Hepatocyte (in vitro differentiated cells): Measurements from ENCODE around the gene USP6NL. TPM values are rescaled to one million over a fixed set of nuclear protein-coding genes. Genes with fewer than 3 reads are reported as not detected.

Source experiments
- DNase-seq: peaks from one replicate; pipeline ENCODE4 v3.0.0-alpha.2; 2016; ENCODE audit warnings: low spot score
- H2AFZ ChIP-seq: fragments of 200-600 bp; sonication (generic); 2 replicates; pipeline ENCODE4 v1.6.0; 2016; ENCODE audit warnings: antibody characterized with exemption, mild to moderate bottlenecking
- H3K27ac ChIP-seq: fragments of 200-600 bp; sonication (generic); 2 replicates; pipeline ENCODE4 v1.5.1; 2016; ENCODE audit warnings: mild to moderate bottlenecking
- H3K27me3 ChIP-seq: fragments of 200-600 bp; sonication (generic); 2 replicates; pipeline ENCODE4 v1.6.1; 2016
- H3K36me3 ChIP-seq: fragments of 200-600 bp; sonication (generic); replicated peaks from 2 replicates; pipeline ENCODE4 v1.5.1; 2016; ENCODE audit warnings: low read depth; ENCODE audit not compliant: insufficient read depth
- H3K4me1 ChIP-seq: fragments of 200-600 bp; sonication (generic); 2 replicates; pipeline ENCODE4 v1.5.1; 2016; ENCODE audit warnings: mild to moderate bottlenecking, moderate library complexity; ENCODE audit not compliant: insufficient read depth
- H3K4me2 ChIP-seq: fragments of 200-600 bp; sonication (generic); 2 replicates; pipeline ENCODE4 v1.6.0; 2016
- H3K4me3 ChIP-seq: fragments of 200-600 bp; sonication (generic); 2 replicates; pipeline ENCODE4 v1.5.1; 2016; ENCODE audit warnings: mild to moderate bottlenecking
- H3K79me2 ChIP-seq: fragments of 200-600 bp; sonication (generic); 2 replicates; pipeline ENCODE4 v1.6.0; 2017; ENCODE audit warnings: mild to moderate bottlenecking
- H3K9me2 ChIP-seq: fragments of 200-600 bp; sonication (generic); replicated peaks from 2 replicates; pipeline ENCODE4 v1.6.0; 2017; ENCODE audit warnings: mild to moderate bottlenecking; ENCODE audit not compliant: insufficient read depth
- H3K9me3 ChIP-seq: fragments of 200-600 bp; sonication (generic); 2 replicates; pipeline ENCODE4 v1.5.1; 2016; ENCODE audit warnings: low read depth, mild to moderate bottlenecking
- H4K20me1 ChIP-seq: fragments of 200-600 bp; sonication (generic); 2 replicates; pipeline ENCODE4 v1.6.0; 2016; ENCODE audit warnings: mild to moderate bottlenecking; ENCODE audit not compliant: insufficient read depth, poor library complexity, severe bottlenecking
- EZH2 ChIP-seq: fragments of 200-600 bp; sonication (generic); IDR thresholded peaks from 2 replicates; pipeline ENCODE4 v1.6.1; 2016; ENCODE audit warnings: antibody characterized with exemption, mild to moderate bottlenecking, borderline replicate concordance
- EZH2phosphoT487 ChIP-seq: fragments of 200-600 bp; sonication (generic); IDR thresholded peaks from one replicate; pipeline ENCODE4 v1.6.1; 2018; ENCODE audit warnings: antibody characterized with exemption, mild to moderate bottlenecking, low read depth, moderate library complexity; ENCODE audit not compliant: unreplicated experiment, severe bottlenecking
- WGBS: methylation state at CpG from one replicate; pipeline ENCODE4 v1.1.6; 2016; ENCODE audit warnings: low lambda C conversion rate; ENCODE audit errors: missing lambda C conversion rate; 5-methylcytosine and 5-hydroxymethylcytosine counted together
- polyA plus RNA-seq: library from polyadenylated mRNA; unstranded; fragments of >200 nt; fragmentation: Nextera tagmentation; extraction: Ambion mirVana; gene quantifications from 2 replicates; pipeline ENCODE4 v1.2.1, GENCODE V29; 2016
- total RNA-seq: library from RNA; depleted of rRNA; stranded (reverse); fragments of >200 nt; gene quantifications from 2 replicates; pipeline ENCODE4 v1.2.3, GENCODE V29; 2014
- TF ChIP-seq, protein P1 (sequence below): fragments of 200-600 bp; sonication (generic); IDR thresholded peaks from 2 replicates; pipeline ENCODE4 v1.5.1; 2016; ENCODE audit warnings: antibody characterized with exemption, mild to moderate bottlenecking; ENCODE audit not compliant: poor library complexity

Gene USP6NL
- total and polyA plus RNA-seq, 2 experiments from 2014 or later = 14.9 to 20.8 TPM

GRCh38 chr10:11610166-11610825, 1.2 kb downstream of the USP6NL start:
- Histone ChIP-seq H3K27me3 (no peaks in the 10 kb centered on the region), H3K4me1 (peaks cover 9% of the 10 kb centered on the region), H3K9me2 (no peaks in the 10 kb centered on the region), H4K20me1 (peaks cover 10% of the 10 kb centered on the region), H3K27ac (peak overlapping the region; percentile 96), H3K9me3 (no peaks in the 10 kb centered on the region), H3K4me3 (peak overlapping the region; percentile 95), H3K36me3 (no peaks in the 10 kb centered on the region), H2AFZ (peak overlapping the region; percentile 42), H3K79me2 (peaks cover 53% of the 10 kb centered on the region), H3K4me2 (peak overlapping the region; percentile 83)
- no peak for TF ChIP-seq EZH2phosphoT487
- TF ChIP-seq EZH2 = no peak
- TF ChIP-seq, protein P1, sequence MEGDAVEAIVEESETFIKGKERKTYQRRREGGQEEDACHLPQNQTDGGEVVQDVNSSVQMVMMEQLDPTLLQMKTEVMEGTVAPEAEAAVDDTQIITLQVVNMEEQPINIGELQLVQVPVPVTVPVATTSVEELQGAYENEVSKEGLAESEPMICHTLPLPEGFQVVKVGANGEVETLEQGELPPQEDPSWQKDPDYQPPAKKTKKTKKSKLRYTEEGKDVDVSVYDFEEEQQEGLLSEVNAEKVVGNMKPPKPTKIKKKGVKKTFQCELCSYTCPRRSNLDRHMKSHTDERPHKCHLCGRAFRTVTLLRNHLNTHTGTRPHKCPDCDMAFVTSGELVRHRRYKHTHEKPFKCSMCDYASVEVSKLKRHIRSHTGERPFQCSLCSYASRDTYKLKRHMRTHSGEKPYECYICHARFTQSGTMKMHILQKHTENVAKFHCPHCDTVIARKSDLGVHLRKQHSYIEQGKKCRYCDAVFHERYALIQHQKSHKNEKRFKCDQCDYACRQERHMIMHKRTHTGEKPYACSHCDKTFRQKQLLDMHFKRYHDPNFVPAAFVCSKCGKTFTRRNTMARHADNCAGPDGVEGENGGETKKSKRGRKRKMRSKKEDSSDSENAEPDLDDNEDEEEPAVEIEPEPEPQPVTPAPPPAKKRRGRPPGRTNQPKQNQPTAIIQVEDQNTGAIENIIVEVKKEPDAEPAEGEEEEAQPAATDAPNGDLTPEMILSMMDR = no peak
- no peak for DNase-seq
- 9% methylated on average over 9 of the region's 9 CpGs for WGBS

- Histone ChIP-seq H4K20me1 (peaks cover 10% of the 10 kb centered on the region), H3K4me2 (peak overlapping the region; percentile 83), H3K4me1 (peaks cover 9% of the 10 kb centered on the region), H3K36me3 (no peaks in the 10 kb centered on the region), H3K79me2 (peaks cover 60% of the 10 kb centered on the region), H3K27ac (no peak overlapping the region), H3K27me3 (no peaks in the 10 kb centered on the region), H3K4me3 (peak overlapping the region; percentile 95), H3K9me3 (no peaks in the 10 kb centered on the region), H3K9me2 (no peaks in the 10 kb centered on the region), H2AFZ (no peak overlapping the region)
- no peak for DNase-seq
- 81% methylated on average over 3 of the region's 3 CpGs for WGBS
- no peak for TF ChIP-seq EZH2
- TF ChIP-seq, protein P1 = no peak
- TF ChIP-seq EZH2phosphoT487 = no peak
These were observed 1.9 kb downstream of the USP6NL start for GRCh38 chr10:11609492-11610093.

GRCh38 chr10:11609052-11609451, 2.4 kb downstream of the USP6NL start:
- Histone ChIP-seq H4K20me1 (peaks cover 10% of the 10 kb centered on the region), H3K4me3 (no peak overlapping the region), H3K27ac (no peak overlapping the region), H3K27me3 (no peaks in the 10 kb centered on the region), H3K36me3 (no peaks in the 10 kb centered on the region), H2AFZ (no peak overlapping the region), H3K4me1 (peaks cover 9% of the 10 kb centered on the region), H3K79me2 (peaks cover 65% of the 10 kb centered on the region), H3K4me2 (peak overlapping the region; percentile 83), H3K9me2 (no peaks in the 10 kb centered on the region), H3K9me3 (no peaks in the 10 kb centered on the region)
- no peak for DNase-seq
- TF ChIP-seq EZH2 (no peak), EZH2phosphoT487 (no peak)
- TF ChIP-seq, protein P1 = no peak
- 95% methylated on average over 7 of the region's 7 CpGs for WGBS
